ENCODE measurements around the gene GTF3C4.

Gene GTF3C4

GRCh38 chr9:132670457-132671391, at the start of gene GTF3C4:
GTF3C4 (plus strand) TSS chr9:132670464; CDS start chr9:132670599, 135 bp downstream.
- Histone ChIP-seq H4K20me1 (ENCODE audit: insufficient read depth, low read length) (no peaks in the 10 kb centered on the region), H3K9me2 (ENCODE audit: low read depth, low read length) (no peaks in the 10 kb centered on the region)
- no peak for TF ChIP-seq EZH2 (IDR thresholded peaks at IDR 0.05; ENCODE audit: borderline replicate concordance, low read length)
- TF ChIP-seq CTCF (IDR thresholded peaks at IDR 0.05; ENCODE audit: low read length): no peak

GRCh38 chr9:132622159-132622558, 48.1 kb upstream of the GTF3C4 start:
- Histone ChIP-seq H4K20me1 (ENCODE audit: insufficient read depth, low read length) (no peaks in the 10 kb centered on the region), H3F3A (ENCODE audit: insufficient read depth, low read length) (no peaks in the 10 kb centered on the region), H3K4me2 (ENCODE audit: low read length) (no peak overlapping the region), H3K36me3 (ENCODE audit: insufficient read depth, low read length) (peaks cover 71% of the 10 kb centered on the region), H3K9me3 (ENCODE audit: low read length) (no peaks in the 10 kb centered on the region), H3K4me1 (ENCODE audit: insufficient read depth, low read length, severe bottlenecking) (no peaks in the 10 kb centered on the region), H3K9me2 (ENCODE audit: low read depth, low read length) (no peaks in the 10 kb centered on the region), H3K9ac (ENCODE audit: low read length) (no peak overlapping the region), H3K27me3 (ENCODE audit: insufficient read depth, low read length) (no peaks in the 10 kb centered on the region), H3K79me2 (ENCODE audit: insufficient read depth, low read length) (no peaks in the 10 kb centered on the region), H3K4me3 (ENCODE audit: low read depth, low read length, poor library complexity, severe bottlenecking) (no peak overlapping the region), H3K27ac (ENCODE audit: low read depth, low read length, poor library complexity, severe bottlenecking) (no peak overlapping the region), H2AFZ (ENCODE audit: low read length) (no peak overlapping the region)
- TF ChIP-seq EZH2 (IDR thresholded peaks at IDR 0.05; ENCODE audit: borderline replicate concordance, low read length) (no peak), CTCF (IDR thresholded peaks at IDR 0.05; ENCODE audit: low read length) (no peak)

More at GRCh38 chr9:132670457-132671391, at the start of gene GTF3C4:
- H3K4me3 ChIP-seq (ENCODE audit: low read depth, low read length, poor library complexity, severe bottlenecking): peak within 1 kb of the TSS; percentile 81
- no peaks in the 10 kb centered on the region for H3F3A ChIP-seq (ENCODE audit: insufficient read depth, low read length)
- peak within 1 kb of the TSS; percentile 86 for H3K27ac ChIP-seq (ENCODE audit: low read depth, low read length, poor library complexity, severe bottlenecking)
- peaks cover 21% of the 10 kb centered on the region for H3K4me1 ChIP-seq (ENCODE audit: insufficient read depth, low read length, severe bottlenecking)
- H3K79me2 ChIP-seq (ENCODE audit: insufficient read depth, low read length): peaks cover 66% of the 10 kb centered on the region
- no peaks in the 10 kb centered on the region for H3K9me3 ChIP-seq (ENCODE audit: low read length)
- peak within 1 kb of the TSS; percentile 86 for H3K9ac ChIP-seq (ENCODE audit: low read length)
- no peaks in the 10 kb centered on the region for H3K27me3 ChIP-seq (ENCODE audit: insufficient read depth, low read length)
- H3K4me2 ChIP-seq (ENCODE audit: low read length): peak within 1 kb of the TSS; percentile 69
- H3K36me3 ChIP-seq (ENCODE audit: insufficient read depth, low read length): peaks cover 22% of the 10 kb centered on the region
- peak within 1 kb of the TSS; percentile 31; the same call in 1 of the 2 replicates for H2AFZ ChIP-seq (ENCODE audit: low read length)

- H3K36me3 ChIP-seq (ENCODE audit: insufficient read depth, low read length): peaks cover 82% of the 10 kb centered on the region
- no peaks in the 10 kb centered on the region for H3K4me1 ChIP-seq (ENCODE audit: insufficient read depth, low read length, severe bottlenecking)
- no peak for TF ChIP-seq EZH2 (IDR thresholded peaks at IDR 0.05; ENCODE audit: borderline replicate concordance, low read length)
- no peak for TF ChIP-seq CTCF (IDR thresholded peaks at IDR 0.05; ENCODE audit: low read length)
- no peaks in the 10 kb centered on the region for H4K20me1 ChIP-seq (ENCODE audit: insufficient read depth, low read length)
- H3K9me2 ChIP-seq (ENCODE audit: low read depth, low read length): no peaks in the 10 kb centered on the region
- H3K9ac ChIP-seq (ENCODE audit: low read length): no peak overlapping the region
- no peaks in the 10 kb centered on the region for H3F3A ChIP-seq (ENCODE audit: insufficient read depth, low read length)
- H3K79me2 ChIP-seq (ENCODE audit: insufficient read depth, low read length): no peaks in the 10 kb centered on the region
- no peak overlapping the region for H3K4me3 ChIP-seq (ENCODE audit: low read depth, low read length, poor library complexity, severe bottlenecking)
- no peaks in the 10 kb centered on the region for H3K27me3 ChIP-seq (ENCODE audit: insufficient read depth, low read length)
- H3K9me3 ChIP-seq (ENCODE audit: low read length): no peaks in the 10 kb centered on the region
- H3K27ac ChIP-seq (ENCODE audit: low read depth, low read length, poor library complexity, severe bottlenecking): no peak overlapping the region
- H3K4me2 ChIP-seq (ENCODE audit: low read length): no peak overlapping the region
- no peak overlapping the region for H2AFZ ChIP-seq (ENCODE audit: low read length)
Measured at GRCh38 chr9:132626285-132626684, 44.0 kb upstream of the GTF3C4 start.

Data from OCI-LY1 (cell line).